GM23338 (cell line): Measurements from ENCODE around the gene TENM3. TPM values are rescaled to one million over a fixed set of nuclear protein-coding genes. Genes with fewer than 3 reads are reported as not detected.

Experiments
- ATAC-seq: fragments of 200-7000 bp; cut with Tn5 transposase; 3 replicates; pipeline ENCODE4 v1.9.1; 2020
- DNase-seq: peaks from one replicate; pipeline ENCODE4 v3.0.0-alpha.2; 2015; ENCODE audit warnings: low spot score
- H2AFZ ChIP-seq: fragments of 200-600 bp; sonication (generic); 2 replicates; pipeline ENCODE4 v1.8.0; 2016; ENCODE audit warnings: antibody characterized with exemption, mild to moderate bottlenecking, moderate library complexity
- H3F3A ChIP-seq: fragments of 200-600 bp; sonication (generic); replicated peaks from 2 replicates; pipeline ENCODE4 v1.8.0; 2017; ENCODE audit warnings: antibody characterized with exemption, mixed run types, low read depth
- H3K27ac ChIP-seq: fragments of 200-600 bp; sonication (generic); 2 replicates; pipeline ENCODE4 v1.6.1; 2016; ENCODE audit warnings: low read depth
- H3K27me3 ChIP-seq: fragments of 200-600 bp; sonication (generic); 2 replicates; pipeline ENCODE4 v1.8.0; 2016; ENCODE audit warnings: mild to moderate bottlenecking, mixed run types, moderate library complexity; ENCODE audit not compliant: insufficient read depth
- H3K36me3 ChIP-seq: fragments of 200-600 bp; sonication (generic); 2 replicates; pipeline ENCODE4 v1.8.0; 2016; ENCODE audit warnings: mild to moderate bottlenecking; ENCODE audit not compliant: insufficient read depth
- H3K4me1 ChIP-seq: fragments of 200-600 bp; sonication (generic); 2 replicates; pipeline ENCODE4 v1.8.0; 2016; ENCODE audit warnings: mild to moderate bottlenecking, moderate library complexity; ENCODE audit not compliant: insufficient read depth
- H3K4me2 ChIP-seq: fragments of 200-600 bp; sonication (generic); 2 replicates; pipeline ENCODE4 v1.7.1; 2017; ENCODE audit warnings: mixed run types
- H3K4me3 ChIP-seq: fragments of 200-600 bp; sonication (generic); 2 replicates; pipeline ENCODE4 v1.6.1; 2016; ENCODE audit warnings: mixed run types
- H3K79me2 ChIP-seq: fragments of 200-600 bp; sonication (generic); replicated peaks from 2 replicates; pipeline ENCODE4 v1.8.0; 2017; ENCODE audit warnings: mild to moderate bottlenecking; ENCODE audit not compliant: insufficient read depth
- H3K9me2 ChIP-seq: fragments of 200-600 bp; sonication (generic); 2 replicates; pipeline ENCODE4 v1.8.0; 2017; ENCODE audit not compliant: insufficient read depth
- H4K20me1 ChIP-seq: fragments of 200-600 bp; sonication (generic); replicated peaks from 2 replicates; pipeline ENCODE4 v1.8.0; 2017; ENCODE audit warnings: mild to moderate bottlenecking; ENCODE audit not compliant: insufficient read depth
- H3K27ac Mint-ChIP-seq: 2 replicates; pipeline ENCODE4 v1.8.0; 2020; ENCODE audit warnings: inconsistent platforms, mild to moderate bottlenecking, moderate library complexity, mixed read lengths
- H3K27me3 Mint-ChIP-seq: 3 replicates; pipeline ENCODE4 v1.8.0; 2022; ENCODE audit warnings: low read depth, mild to moderate bottlenecking, moderate library complexity, mixed read lengths, inconsistent platforms; ENCODE audit not compliant: insufficient read depth, poor library complexity
- H3K36me3 Mint-ChIP-seq: 3 replicates; pipeline ENCODE4 v1.8.0; 2021; ENCODE audit warnings: low read depth, mild to moderate bottlenecking, inconsistent platforms, moderate library complexity, mixed read lengths
- H3K4me1 Mint-ChIP-seq: 3 replicates; pipeline ENCODE4 v1.8.0; 2020; ENCODE audit warnings: mild to moderate bottlenecking, inconsistent platforms, mixed read lengths
- H3K4me3 Mint-ChIP-seq: 3 replicates; pipeline ENCODE4 v1.8.0; 2021; ENCODE audit warnings: moderate library complexity, mild to moderate bottlenecking, inconsistent platforms, mixed read lengths
- H3K9me3 Mint-ChIP-seq: 3 replicates; pipeline ENCODE4 v1.8.0; 2020; ENCODE audit warnings: moderate library complexity, mild to moderate bottlenecking, inconsistent platforms, mixed read lengths
- CREB1 ChIP-seq: fragments of 250-450 bp; sonication (Bioruptor Pico); IDR thresholded peaks from 2 replicates; pipeline ENCODE4 v1.5.0; 2020; ENCODE audit warnings: low read depth, mild to moderate bottlenecking, moderate library complexity
- CTCF ChIP-seq, 2 experiments: fragments of 200-600 bp in 1 of 2; sonication (generic) in 1 of 2; conservative IDR thresholded peaks; 2 replicates each; pipeline versions ENCODE4 v1.5.1 to v1.6.1; 2016 to 2017; ENCODE audit warnings: antibody characterized with exemption in 2 of 2, low read depth in 2 of 2, mild to moderate bottlenecking in 2 of 2, moderate library complexity in 1 of 2
- EZH2 ChIP-seq: fragments of 200-600 bp; sonication (generic); IDR thresholded peaks from one replicate; pipeline ENCODE4 v1.8.0; 2017; ENCODE audit warnings: antibody characterized with exemption, mild to moderate bottlenecking, low read depth; ENCODE audit not compliant: unreplicated experiment
- EZH2phosphoT487 ChIP-seq: fragments of 200-600 bp; sonication (generic); IDR thresholded peaks from one replicate; pipeline ENCODE4 v1.8.1; 2018; ENCODE audit warnings: antibody characterized with exemption; ENCODE audit not compliant: unreplicated experiment
- JUNB ChIP-seq: IDR thresholded peaks from one replicate; pipeline ENCODE4 v1.6.1; 2016; ENCODE audit warnings: antibody characterized with exemption; ENCODE audit not compliant: unreplicated experiment
- REST ChIP-seq: IDR thresholded peaks from one replicate; pipeline ENCODE4 v1.6.1; 2018; ENCODE audit warnings: antibody characterized with exemption; ENCODE audit not compliant: unreplicated experiment
- STAT1 ChIP-seq: IDR thresholded peaks from one replicate; pipeline ENCODE4 v1.6.1; 2016; ENCODE audit warnings: antibody characterized with exemption; ENCODE audit not compliant: unreplicated experiment
- ZNF114 ChIP-seq: fragments of 250-450 bp; sonication (Bioruptor Pico); IDR thresholded peaks from 2 replicates; pipeline ENCODE4 v1.5.0; 2020; ENCODE audit warnings: mild to moderate bottlenecking, moderate library complexity
- ZNF331 ChIP-seq: fragments of 250-450 bp; sonication (Bioruptor Pico); IDR thresholded peaks from 2 replicates; pipeline ENCODE4 v1.5.0; 2020; ENCODE audit warnings: low read depth, mild to moderate bottlenecking, moderate library complexity
- polyA plus RNA-seq: library from polyadenylated mRNA; unstranded; fragments of >200 nt; fragmentation: Nextera tagmentation; extraction: Ambion mirVana; gene quantifications from 2 replicates; pipeline ENCODE4 v1.2.1, GENCODE V29; 2016
- total RNA-seq: library from RNA; depleted of rRNA; stranded (reverse); fragments of >200 nt; shearing (Covaris generic); gene quantifications from 2 replicates; pipeline ENCODE4 v1.2.3, GENCODE V29; 2014

TENM3 gene
- total and polyA plus RNA-seq, 2 experiments from 2014 or later: 22.2 to 128 TPM

- TF ChIP-seq CTCF (conservative IDR thresholded peaks at IDR 0.05; ENCODE audit: low read depth in 2 of 2) (no peak), REST (no peak), STAT1 (no peak), ZNF331 (no peak), EZH2phosphoT487 (no peak), ZNF114 (no peak)
Observed at GRCh38 chr4:182286931-182287330, 43.7 kb downstream of the TENM3 start (continued).

- Histone ChIP-seq H3K4me3 (no peak overlapping the region), H3K36me3 (no peaks in the 10 kb centered on the region), H3K4me1 (0 out of 2 replicates have a peak, but pooled peaks cover under 1% of the 10 kb centered on the region), H2AFZ (no peak overlapping the region), H4K20me1 (no peaks in the 10 kb centered on the region), H3K4me2 (no peak overlapping the region), H3K27ac (no peak overlapping the region), H3K27me3 (no peaks in the 10 kb centered on the region), H3K9me2 (no peaks in the 10 kb centered on the region; the same call in 1 of the 2 replicates), H3F3A (no peaks in the 10 kb centered on the region), H3K79me2 (no peaks in the 10 kb centered on the region)
- Mint-ChIP-seq H3K36me3 (peaks cover 3% of the 10 kb centered on the region; the same call in 1 of the 3 replicates), H3K4me1 (peaks cover 7% of the 10 kb centered on the region), H3K27me3 (no peaks in the 10 kb centered on the region), H3K9me3 (peaks cover 2% of the 10 kb centered on the region; the same call in 1 of the 3 replicates), H3K27ac (no peak overlapping the region), H3K4me3 (no peak overlapping the region)
- ATAC-seq (no peak), DNase-seq (no peak)
- TF ChIP-seq STAT1 (no peak), CTCF (conservative IDR thresholded peaks at IDR 0.05; ENCODE audit: low read depth in 2 of 2) (no peak), EZH2phosphoT487 (no peak), EZH2 (no peak), CREB1 (CRISPR knock-in tag) (no peak), JUNB (no peak)
Observed at GRCh38 chr4:182288534-182288933, 45.3 kb downstream of the TENM3 start.
